H1 (cell line): ENCODE data around the gene WBP1L. TPM values are rescaled to one million over a fixed set of nuclear protein-coding genes. Genes with fewer than 3 reads are reported as not detected.

Experiments
- CTCF ChIA-PET: fragments of 300-600 bp; sonication (Branson Sonifier 250); formaldehyde crosslinking; loops from one replicate; lab custom pipeline; 2021; ENCODE audit not compliant: partially characterized antibody; lab: Charles Lee
- POLR2A ChIA-PET: fragments of 300-600 bp; sonication (Branson Sonifier 250); formaldehyde crosslinking; loops from one replicate; lab custom pipeline; 2021; ENCODE audit warnings: inconsistent platforms; ENCODE audit not compliant: partially characterized antibody; lab: Charles Lee
- DNase-seq, 2 experiments: peaks; one replicate each; pipeline versions ENCODE4 v3.0.0 to v3.0.0-alpha.2; 2010 to 2022; ENCODE audit warnings: low spot score in 2 of 2, low read depth in 1 of 2, mixed read lengths in 1 of 2
- FAIRE-seq: peaks from 2 replicates; lab custom pipeline; 2011; peaks lifted over from hg19 to GRCh38; lab: Jason Lieb, UNC
- H2AFZ ChIP-seq: 2 replicates; pipeline ENCODE4 v1.8.1; 2012; ENCODE audit warnings: low read length, inconsistent platforms
- H2AK5ac ChIP-seq: 2 replicates; pipeline ENCODE4 v1.6.1; 2013; ENCODE audit warnings: low read depth, low read length
- H2BK120ac ChIP-seq: replicated peaks from 2 replicates; pipeline ENCODE3; 2013; ENCODE audit warnings: low read depth, low read length, inconsistent platforms
- H2BK12ac ChIP-seq: 2 replicates; pipeline ENCODE4 v1.6.1; 2013; ENCODE audit warnings: low read depth, low read length
- H2BK15ac ChIP-seq: 2 replicates; pipeline ENCODE4 v1.6.1; 2013; ENCODE audit warnings: low read length
- H2BK20ac ChIP-seq: 2 replicates; pipeline ENCODE4 v1.6.1; 2013; ENCODE audit warnings: low read length
- H2BK5ac ChIP-seq: 2 replicates; pipeline ENCODE4 v1.6.1; 2013; ENCODE audit warnings: low read depth, low read length
- H3K14ac ChIP-seq: 2 replicates; pipeline ENCODE4 v1.6.1; 2013; ENCODE audit warnings: inconsistent platforms; ENCODE audit not compliant: insufficient read length
- H3K18ac ChIP-seq: 2 replicates; pipeline ENCODE4 v1.6.1; 2013; ENCODE audit warnings: low read length; ENCODE audit errors: extremely low read depth
- H3K23ac ChIP-seq: 2 replicates; pipeline ENCODE4 v1.6.1; 2013; ENCODE audit warnings: inconsistent platforms; ENCODE audit not compliant: insufficient read length
- H3K23me2 ChIP-seq: 2 replicates; pipeline ENCODE4 v1.6.1; 2013; ENCODE audit warnings: low read depth, low read length
- H3K27ac ChIP-seq: 2 replicates; pipeline ENCODE4 v1.6.1; 2011; ENCODE audit warnings: low read depth, low read length, inconsistent platforms
- H3K27me3 ChIP-seq, 4 experiments: replicated peaks in 1 of 4; 1 replicate in 1 of 4; 2 replicates in 3 of 4; pipeline versions ENCODE4 v1.6.1 to v1.8.1; 2011 to 2013; ENCODE audit warnings: low read length in 3 of 4, mild to moderate bottlenecking in 3 of 4, inconsistent platforms in 2 of 4, mixed read lengths in 2 of 4, moderate library complexity in 1 of 4; ENCODE audit not compliant: control insufficient read depth in 3 of 4, insufficient read depth in 3 of 4; ENCODE audit errors: extremely low read depth in 1 of 4
- H3K36me3 ChIP-seq, 4 experiments: 2 replicates each; pipeline versions ENCODE4 v1.6.1 to v1.8.1; 2011 to 2013; ENCODE audit warnings: mild to moderate bottlenecking in 4 of 4, low read length in 3 of 4, moderate library complexity in 2 of 4, control low read depth in 1 of 4, inconsistent platforms in 1 of 4; ENCODE audit not compliant: insufficient read depth in 4 of 4, control insufficient read depth in 2 of 4
- H3K4ac ChIP-seq: replicated peaks from 2 replicates; pipeline ENCODE3; 2013; ENCODE audit warnings: low read length, low read depth, mixed read lengths, inconsistent platforms; ENCODE audit not compliant: insufficient read length
- H3K4me1 ChIP-seq, 4 experiments: replicated peaks in 1 of 4; 1 replicate in 1 of 4; 2 replicates in 3 of 4; pipeline versions ENCODE4 v1.6.1 to v1.8.1; 2011 to 2013; ENCODE audit warnings: low read length in 3 of 4, inconsistent platforms in 2 of 4, mixed read lengths in 1 of 4; ENCODE audit not compliant: insufficient read depth in 4 of 4, control insufficient read depth in 3 of 4
- H3K4me2 ChIP-seq, 2 experiments: 2 replicates each; pipeline versions ENCODE4 v1.6.1 to v1.8.1; 2011 to 2013; ENCODE audit warnings: low read depth in 2 of 2, low read length in 2 of 2, control low read depth in 1 of 2, inconsistent platforms in 1 of 2, mild to moderate bottlenecking in 1 of 2; ENCODE audit not compliant: insufficient read depth in 1 of 2
- H3K4me3 ChIP-seq, 4 experiments: fragments of 200-600, 300-600 bp in 1 of 4; sonication (generic), shearing (Covaris generic), sonication (Bioruptor Twin) in 1 of 4; 2 replicates each; pipeline versions ENCODE4 v1.5.1 to v1.8.1; 2011 to 2016; ENCODE audit warnings: low read length in 4 of 4, low read depth in 3 of 4, control low read depth in 2 of 4, inconsistent platforms in 2 of 4, mild to moderate bottlenecking in 2 of 4, mixed read lengths in 1 of 4, moderate library complexity in 1 of 4; ENCODE audit not compliant: insufficient read depth in 2 of 4; ENCODE audit errors: extremely low read depth in 1 of 4
- H3K56ac ChIP-seq: replicated peaks from 2 replicates; pipeline ENCODE3; 2013; ENCODE audit warnings: low read depth, mild to moderate bottlenecking, mixed read lengths, low read length, inconsistent platforms; ENCODE audit not compliant: insufficient read length
- H3K79me1 ChIP-seq: 2 replicates; pipeline ENCODE4 v1.6.1; 2013; ENCODE audit warnings: low read depth, low read length, control low read depth
- H3K79me2 ChIP-seq, 2 experiments: 2 replicates each; pipeline versions ENCODE4 v1.6.1 to v1.8.1; 2012 to 2013; ENCODE audit warnings: low read length in 2 of 2, mild to moderate bottlenecking in 2 of 2, inconsistent platforms in 1 of 2; ENCODE audit not compliant: insufficient read depth in 2 of 2, control insufficient read depth in 1 of 2
- H3K9ac ChIP-seq, 4 experiments: replicated peaks in 1 of 4; 1 replicate in 1 of 4; 2 replicates in 3 of 4; pipeline versions ENCODE4 v1.6.1 to v1.8.1; 2011 to 2013; ENCODE audit warnings: low read depth in 3 of 4, low read length in 3 of 4, control low read depth in 2 of 4, mild to moderate bottlenecking in 2 of 4, moderate library complexity in 2 of 4, inconsistent platforms in 1 of 4; ENCODE audit errors: extremely low read depth in 1 of 4
- H3K9me3 ChIP-seq, 2 experiments: 2 replicates each; pipeline versions ENCODE4 v1.6.1 to v1.8.1; 2012 to 2013; ENCODE audit warnings: mild to moderate bottlenecking in 2 of 2, moderate library complexity in 2 of 2, control low read depth in 1 of 2, inconsistent platforms in 1 of 2, low read depth in 1 of 2, low read length in 1 of 2, mixed read lengths in 1 of 2; ENCODE audit not compliant: insufficient read depth in 2 of 2
- H4K20me1 ChIP-seq, 2 experiments: replicated peaks in 1 of 2; 2 replicates each; pipeline versions ENCODE3 to v1.8.1; 2011 to 2013; ENCODE audit warnings: inconsistent platforms in 2 of 2, low read length in 2 of 2, mild to moderate bottlenecking in 1 of 2; ENCODE audit not compliant: insufficient read depth in 2 of 2, control insufficient read depth in 1 of 2
- H4K5ac ChIP-seq: 2 replicates; pipeline ENCODE4 v1.6.1; 2013; ENCODE audit warnings: low read length, low read depth, mixed read lengths, inconsistent platforms; ENCODE audit not compliant: insufficient read length
- H4K8ac ChIP-seq: 2 replicates; pipeline ENCODE4 v1.8.0; 2013; ENCODE audit warnings: mild to moderate bottlenecking, moderate library complexity, low read length, inconsistent platforms; ENCODE audit not compliant: insufficient read depth; ENCODE audit errors: extremely low read depth
- H4K91ac ChIP-seq: replicated peaks from 2 replicates; pipeline ENCODE3; 2013; ENCODE audit warnings: low read length, mixed read lengths, inconsistent platforms; ENCODE audit not compliant: insufficient read length
- CBX8 ChIP-seq: fragments of 300-800, 300-1000 bp; sonication (generic); IDR thresholded peaks from 2 replicates; pipeline ENCODE4 v1.7.1; 2016; ENCODE audit warnings: low read depth, low read length, borderline replicate concordance
- FOSL1 ChIP-seq: IDR thresholded peaks from 2 replicates; pipeline ENCODE4 v1.6.1; 2011; ENCODE audit warnings: mild to moderate bottlenecking, low read depth, low read length, moderate library complexity; ENCODE audit not compliant: insufficient read depth
- PHF8 ChIP-seq: fragments of 200-600 bp; sonication (generic); conservative IDR thresholded peaks from 2 replicates; pipeline ENCODE4 v1.7.1; 2012; ENCODE audit warnings: low read depth, mild to moderate bottlenecking, inconsistent platforms, low read length, moderate library complexity
- RNF2 ChIP-seq: fragments of 200-900, 300-1000 bp; sonication (generic); IDR thresholded peaks from 2 replicates; pipeline ENCODE4 v1.7.1; 2016; ENCODE audit warnings: borderline replicate concordance, low read depth, mild to moderate bottlenecking, antibody characterized with exemption, low read length; ENCODE audit not compliant: poor library complexity, severe bottlenecking; ENCODE audit errors: missing control alignments
- TAF1 ChIP-seq: IDR thresholded peaks from 2 replicates; pipeline ENCODE4 v1.6.1; 2011; ENCODE audit warnings: mild to moderate bottlenecking, low read depth, low read length
- TBP ChIP-seq: IDR thresholded peaks from 2 replicates; pipeline ENCODE4 v1.6.1; 2011; ENCODE audit warnings: low read depth, low read length, improper control_type of control experiment
- WGBS, 2 experiments: shearing (Covaris generic) in 1 of 2; methylation state at CpG; one replicate each; pipeline versions ENCODE4 v1.1.6 to v1.1.7; 2013 to 2015; ENCODE audit warnings: low lambda C conversion rate in 2 of 2, mixed read lengths in 2 of 2, inconsistent platforms in 1 of 2, low coverage in 1 of 2, missing lambda C conversion rate in 1 of 2; ENCODE audit not compliant: insufficient replicate concordance in 2 of 2, insufficient coverage in 1 of 2, insufficient read length in 1 of 2; ENCODE audit errors: extremely low coverage in 1 of 2, missing lambda C conversion rate in 1 of 2; 5-methylcytosine and 5-hydroxymethylcytosine counted together
- polyA plus RNA-seq, 7 experiments: library from polyadenylated mRNA; depleted of rRNA in 3 of 7; stranded (reverse) in 5 of 7; unstranded in 2 of 7; fragments of >200 nt in 5 of 7; fragments of 200-250 nt in 2 of 7; gene quantifications; 1 replicate in 5 of 7; 2 replicates in 1 of 7; 4 replicates in 1 of 7; pipeline versions ENCODE4 v1.2.1 to v1.2.3, GENCODE V29; 2011 to 2013; ENCODE audit warnings: missing spikeins in 2 of 7, mixed read lengths in 2 of 7
- total RNA-seq: library from RNA; stranded (reverse); fragmentation: NEBNext Ultra II Directional; extraction: Animal tissue kit (Norgen Biotek cat#: 25700); gene quantifications from 2 replicates; pipeline ENCODE4 v1.2.1, GENCODE V29; 2021

WBP1L gene
- total and polyA plus RNA-seq, 2 of the 8 experiments (the other 6 are each of a cell fraction or from before 2014, with no cell fraction given) = 26.6 to 29.9 TPM

- H2BK20ac ChIP-seq = no peak overlapping the region
- no peak overlapping the region for H3K27ac ChIP-seq
- H3K9ac ChIP-seq = no peak overlapping the region
- H3K4ac ChIP-seq = no peak overlapping the region
- no peaks in the 10 kb centered on the region; a peak in 1 of 7 replicates for H3K27me3 ChIP-seq
- no peaks in the 10 kb centered on the region for H4K20me1 ChIP-seq
- TF ChIP-seq FOSL1 = no peak
- no peak for TF ChIP-seq PHF8
- no peak for TF ChIP-seq RNF2
- no peak for TF ChIP-seq CBX8
- TF ChIP-seq TAF1 = no peak
- no peak for TF ChIP-seq TBP
- H4K8ac ChIP-seq = no peak overlapping the region
- no peaks in the 10 kb centered on the region for H3K79me1 ChIP-seq
- POLR2A ChIA-PET = interaction anchor here (1.0 to 1.5 kb wide), 2 partner anchors 14 to 152 kb away, joined by 3 read pairs; partner anchors contain the start of gene ARL3
- no peak overlapping the region for H3K14ac ChIP-seq
- no peaks in the 10 kb centered on the region for H3K9me3 ChIP-seq
- DNase-seq (no peak), FAIRE-seq (no peak)
- peaks cover 10% of the 10 kb centered on the region for H3K23me2 ChIP-seq
- H2BK15ac ChIP-seq = no peak overlapping the region
- no peak overlapping the region for H4K91ac ChIP-seq
- H3K79me2 ChIP-seq = no peaks in the 10 kb centered on the region
- H3K36me3 ChIP-seq = no peaks in the 10 kb centered on the region; a peak in 1 of 8 replicates
- peaks cover 0 to 6% (median 3%) of the 10 kb centered on the region in 4 experiments; a peak in 5 of 7 replicates for H3K4me1 ChIP-seq
- H2AK5ac ChIP-seq = no peak overlapping the region
- H2BK12ac ChIP-seq = no peak overlapping the region
- H3K23ac ChIP-seq = no peak overlapping the region
- no peak overlapping the region for H3K4me3 ChIP-seq
- CTCF ChIA-PET = interaction anchor here (0.8 kb wide), 1 partner anchor 18 kb away, joined by 3 read pairs; no protein-coding TSS in a partner anchor
- no peak overlapping the region for H3K4me2 ChIP-seq
- H4K5ac ChIP-seq = no peak overlapping the region
- H2BK120ac ChIP-seq = no peak overlapping the region
- no peak overlapping the region for H2AFZ ChIP-seq
- no peak overlapping the region for H3K18ac ChIP-seq
- WGBS, 2 experiments = 91% methylated on average over 3 of the region's 3 CpGs; no CpG with 5 or more reads in 1 of the 2 experiments
- no peak overlapping the region for H2BK5ac ChIP-seq
- no peak overlapping the region for H3K56ac ChIP-seq
Measured at GRCh38 chr10:102865620-102866019, 121.9 kb downstream of the WBP1L start.
